WTC11 (cell line): Measurements from ENCODE around the gene TRIM66. TPM values are rescaled to one million over a fixed set of nuclear protein-coding genes. Genes with fewer than 3 reads are reported as not detected.

Experiments used
- ATAC-seq: fragments of 200-7000 bp; cut with Tn5 transposase; 2 replicates; pipeline ENCODE4 v1.10.0; 2021; ENCODE audit warnings: mild to moderate bottlenecking, moderate library complexity
- CTCF ChIA-PET: fragments of 300-600 bp; sonication (Branson Sonifier 250); formaldehyde crosslinking; loops from one replicate; lab custom pipeline; 2021; ENCODE audit warnings: antibody characterized with exemption; lab: Charles Lee
- POLR2A ChIA-PET: fragments of 350-600 bp; sonication (Branson Sonifier 250); formaldehyde crosslinking; loops from one replicate; lab custom pipeline; 2021; ENCODE audit warnings: antibody characterized with exemption; lab: Charles Lee
- DNase-seq: peaks from one replicate; pipeline ENCODE4 v3.0.0; 2021; ENCODE audit warnings: low spot score
- H3K27ac Mint-ChIP-seq: 2 replicates; pipeline ENCODE4 v1.8.0; 2021; ENCODE audit warnings: mixed read lengths
- H3K27me3 Mint-ChIP-seq: 2 replicates; pipeline ENCODE4 v1.8.0; 2021; ENCODE audit warnings: low read depth, mild to moderate bottlenecking, moderate library complexity, mixed read lengths
- H3K36me3 Mint-ChIP-seq: 2 replicates; pipeline ENCODE4 v1.8.0; 2021; ENCODE audit warnings: mixed read lengths
- H3K4me1 Mint-ChIP-seq: 2 replicates; pipeline ENCODE4 v1.8.0; 2022; ENCODE audit warnings: mixed read lengths
- H3K4me3 Mint-ChIP-seq: 2 replicates; pipeline ENCODE4 v1.8.0; 2021; ENCODE audit warnings: mild to moderate bottlenecking, moderate library complexity, mixed read lengths
- H3K9me3 Mint-ChIP-seq: 2 replicates; pipeline ENCODE4 v1.8.0; 2021; ENCODE audit warnings: mixed read lengths
- ESRRA ChIP-seq: sonication (generic); formaldehyde crosslinking; IDR thresholded peaks from 2 replicates; pipeline ENCODE4 v1.8.1; 2022; ENCODE audit warnings: mild to moderate bottlenecking, missing genetic modification reagents, borderline replicate concordance
- IRF2 ChIP-seq: sonication (generic); formaldehyde crosslinking; IDR thresholded peaks from 2 replicates; pipeline ENCODE4 v1.8.0; 2022; ENCODE audit warnings: low read depth, missing genetic modification reagents, borderline replicate concordance
- MYBL2 ChIP-seq: sonication (generic); formaldehyde crosslinking; IDR thresholded peaks from 2 replicates; pipeline ENCODE4 v1.8.1; 2023; ENCODE audit warnings: mild to moderate bottlenecking, moderate library complexity, missing genetic modification reagents
- NFE2L1 ChIP-seq: sonication (generic); formaldehyde crosslinking; IDR thresholded peaks from 2 replicates; pipeline ENCODE4 v1.8.1; 2023; ENCODE audit warnings: missing genetic modification reagents
- NR1H2 ChIP-seq: sonication (generic); formaldehyde crosslinking; IDR thresholded peaks from 2 replicates; pipeline ENCODE4 v1.9.0; 2021; ENCODE audit warnings: mild to moderate bottlenecking, moderate library complexity, missing genetic modification reagents
- SMAD3 ChIP-seq: sonication (generic); formaldehyde crosslinking; IDR thresholded peaks from 2 replicates; pipeline ENCODE4 v1.8.0; 2022; ENCODE audit warnings: missing genetic modification reagents, mild to moderate bottlenecking, borderline replicate concordance
- TP53 ChIP-seq: sonication (generic); formaldehyde crosslinking; IDR thresholded peaks from 2 replicates; pipeline ENCODE4 v1.8.1; 2023; ENCODE audit warnings: mild to moderate bottlenecking, missing genetic modification reagents
- ZNF232 ChIP-seq: sonication (generic); formaldehyde crosslinking; IDR thresholded peaks from 2 replicates; pipeline ENCODE4 v1.8.0; 2022; ENCODE audit warnings: mild to moderate bottlenecking, missing genetic modification reagents
- total RNA-seq: library from RNA; stranded (reverse); gene quantifications from 3 replicates; pipeline ENCODE4 v1.2.3, GENCODE V29; 2021
- TF ChIP-seq, protein P1 (sequence below): sonication (generic); formaldehyde crosslinking; IDR thresholded peaks from 2 replicates; pipeline ENCODE4 v1.8.1; 2023; ENCODE audit warnings: mild to moderate bottlenecking, missing genetic modification reagents
- TF ChIP-seq, protein P2 (sequence below): sonication (generic); formaldehyde crosslinking; IDR thresholded peaks from 2 replicates; pipeline ENCODE4 v1.8.0; 2022; ENCODE audit warnings: missing genetic modification reagents
- TF ChIP-seq, protein P3 (sequence below): sonication (generic); formaldehyde crosslinking; IDR thresholded peaks from 2 replicates; pipeline ENCODE4 v1.8.1; 2023; ENCODE audit warnings: mild to moderate bottlenecking, missing genetic modification reagents, moderate library complexity
- TF ChIP-seq, protein P4 (sequence below): sonication (generic); formaldehyde crosslinking; IDR thresholded peaks from 2 replicates; pipeline ENCODE4 v1.8.0; 2022; ENCODE audit warnings: mild to moderate bottlenecking, missing genetic modification reagents
- TF ChIP-seq, protein P5 (sequence below): sonication (generic); formaldehyde crosslinking; IDR thresholded peaks from 2 replicates; pipeline ENCODE4 v1.8.0; 2022; ENCODE audit warnings: mild to moderate bottlenecking, missing genetic modification reagents
- TF ChIP-seq, protein P6 (sequence below): sonication (generic); formaldehyde crosslinking; IDR thresholded peaks from 2 replicates; pipeline ENCODE4 v1.8.1; 2022; ENCODE audit warnings: mild to moderate bottlenecking, moderate library complexity, missing genetic modification reagents
- TF ChIP-seq, protein P7 (sequence below): sonication (generic); formaldehyde crosslinking; IDR thresholded peaks from 2 replicates; pipeline ENCODE4 v1.8.1; 2022; ENCODE audit warnings: mild to moderate bottlenecking, missing genetic modification reagents, moderate library complexity, borderline replicate concordance

The TRIM66 gene
- total RNA-seq, 1 experiment from 2014 or later = 5.6 TPM

DNA sequence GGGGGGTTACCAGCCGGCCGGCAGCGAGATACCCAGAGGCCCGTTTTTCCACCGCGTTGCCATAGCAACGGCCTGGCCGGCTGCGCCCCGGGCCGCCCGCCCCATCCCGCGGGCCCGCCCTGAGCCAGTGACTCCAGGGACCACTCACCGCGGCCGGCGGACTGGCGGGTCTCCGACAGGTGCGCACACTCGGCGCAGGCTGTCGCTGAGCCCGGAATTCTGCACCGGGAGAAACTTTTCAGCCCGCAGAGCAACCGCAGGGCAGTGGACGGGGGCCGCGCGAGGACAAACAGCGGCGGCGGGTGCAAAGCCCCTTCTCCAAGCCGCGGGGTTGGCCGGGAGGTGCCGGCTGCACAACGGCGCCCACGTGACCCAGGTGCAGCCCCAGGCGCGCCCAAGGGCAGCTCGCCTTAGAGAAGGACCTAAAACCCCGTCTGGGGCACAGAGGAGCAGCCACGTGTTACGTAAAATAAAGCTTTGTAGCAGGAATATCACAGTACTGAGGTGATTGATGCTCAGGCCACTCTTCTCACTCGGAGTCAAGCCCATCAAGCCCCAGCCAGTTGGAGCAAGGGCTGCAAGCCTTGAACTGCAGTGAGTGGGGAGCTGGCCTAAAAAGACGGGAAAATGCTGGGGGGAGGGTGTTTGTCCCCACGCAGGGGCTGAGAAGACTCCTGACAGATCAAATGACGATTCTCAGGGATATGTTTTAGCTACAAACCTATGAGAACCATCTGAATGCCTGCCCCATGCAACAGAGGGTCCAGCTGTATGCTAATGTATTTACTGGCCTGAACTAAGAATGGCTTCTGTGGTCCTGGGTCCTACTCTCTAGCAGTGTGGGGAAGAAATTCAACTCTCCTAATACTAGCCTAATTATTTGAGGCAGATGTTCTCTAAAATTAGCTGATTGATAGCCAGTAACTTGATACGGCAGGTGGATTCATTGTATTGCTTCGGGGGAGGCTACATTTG lies 88.2 kb downstream of the TRIM66 start, which contains the start of gene STK33 (continued):
- TF ChIP-seq, protein P1, sequence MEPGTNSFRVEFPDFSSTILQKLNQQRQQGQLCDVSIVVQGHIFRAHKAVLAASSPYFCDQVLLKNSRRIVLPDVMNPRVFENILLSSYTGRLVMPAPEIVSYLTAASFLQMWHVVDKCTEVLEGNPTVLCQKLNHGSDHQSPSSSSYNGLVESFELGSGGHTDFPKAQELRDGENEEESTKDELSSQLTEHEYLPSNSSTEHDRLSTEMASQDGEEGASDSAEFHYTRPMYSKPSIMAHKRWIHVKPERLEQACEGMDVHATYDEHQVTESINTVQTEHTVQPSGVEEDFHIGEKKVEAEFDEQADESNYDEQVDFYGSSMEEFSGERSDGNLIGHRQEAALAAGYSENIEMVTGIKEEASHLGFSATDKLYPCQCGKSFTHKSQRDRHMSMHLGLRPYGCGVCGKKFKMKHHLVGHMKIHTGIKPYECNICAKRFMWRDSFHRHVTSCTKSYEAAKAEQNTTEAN (CRISPR knock-in tag) = 0 out of 2 replicates have a peak, but pooled peaks have one; percentile 58
- peak; percentile 15; the same call in 1 of the 2 replicates for TF ChIP-seq ESRRA
- TF ChIP-seq MYBL2 = peak; percentile 36; the same call in 1 of the 2 replicates
- TF ChIP-seq IRF2 (CRISPR knock-in tag) = no peak
- TF ChIP-seq NR1H2 = no peak
- TF ChIP-seq, protein P2, sequence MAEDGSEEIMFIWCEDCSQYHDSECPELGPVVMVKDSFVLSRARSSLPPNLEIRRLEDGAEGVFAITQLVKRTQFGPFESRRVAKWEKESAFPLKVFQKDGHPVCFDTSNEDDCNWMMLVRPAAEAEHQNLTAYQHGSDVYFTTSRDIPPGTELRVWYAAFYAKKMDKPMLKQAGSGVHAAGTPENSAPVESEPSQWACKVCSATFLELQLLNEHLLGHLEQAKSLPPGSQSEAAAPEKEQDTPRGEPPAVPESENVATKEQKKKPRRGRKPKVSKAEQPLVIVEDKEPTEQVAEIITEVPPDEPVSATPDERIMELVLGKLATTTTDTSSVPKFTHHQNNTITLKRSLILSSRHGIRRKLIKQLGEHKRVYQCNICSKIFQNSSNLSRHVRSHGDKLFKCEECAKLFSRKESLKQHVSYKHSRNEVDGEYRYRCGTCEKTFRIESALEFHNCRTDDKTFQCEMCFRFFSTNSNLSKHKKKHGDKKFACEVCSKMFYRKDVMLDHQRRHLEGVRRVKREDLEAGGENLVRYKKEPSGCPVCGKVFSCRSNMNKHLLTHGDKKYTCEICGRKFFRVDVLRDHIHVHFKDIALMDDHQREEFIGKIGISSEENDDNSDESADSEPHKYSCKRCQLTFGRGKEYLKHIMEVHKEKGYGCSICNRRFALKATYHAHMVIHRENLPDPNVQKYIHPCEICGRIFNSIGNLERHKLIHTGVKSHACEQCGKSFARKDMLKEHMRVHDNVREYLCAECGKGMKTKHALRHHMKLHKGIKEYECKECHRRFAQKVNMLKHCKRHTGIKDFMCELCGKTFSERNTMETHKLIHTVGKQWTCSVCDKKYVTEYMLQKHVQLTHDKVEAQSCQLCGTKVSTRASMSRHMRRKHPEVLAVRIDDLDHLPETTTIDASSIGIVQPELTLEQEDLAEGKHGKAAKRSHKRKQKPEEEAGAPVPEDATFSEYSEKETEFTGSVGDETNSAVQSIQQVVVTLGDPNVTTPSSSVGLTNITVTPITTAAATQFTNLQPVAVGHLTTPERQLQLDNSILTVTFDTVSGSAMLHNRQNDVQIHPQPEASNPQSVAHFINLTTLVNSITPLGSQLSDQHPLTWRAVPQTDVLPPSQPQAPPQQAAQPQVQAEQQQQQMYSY (CRISPR knock-in tag) = no peak
- TF ChIP-seq, protein P3, sequence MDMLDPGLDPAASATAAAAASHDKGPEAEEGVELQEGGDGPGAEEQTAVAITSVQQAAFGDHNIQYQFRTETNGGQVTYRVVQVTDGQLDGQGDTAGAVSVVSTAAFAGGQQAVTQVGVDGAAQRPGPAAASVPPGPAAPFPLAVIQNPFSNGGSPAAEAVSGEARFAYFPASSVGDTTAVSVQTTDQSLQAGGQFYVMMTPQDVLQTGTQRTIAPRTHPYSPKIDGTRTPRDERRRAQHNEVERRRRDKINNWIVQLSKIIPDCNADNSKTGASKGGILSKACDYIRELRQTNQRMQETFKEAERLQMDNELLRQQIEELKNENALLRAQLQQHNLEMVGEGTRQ (CRISPR knock-in tag) = peak; percentile 98
- peak; percentile 15; the same call in 1 of the 2 replicates for TF ChIP-seq NFE2L1
- TF ChIP-seq, protein P4, sequence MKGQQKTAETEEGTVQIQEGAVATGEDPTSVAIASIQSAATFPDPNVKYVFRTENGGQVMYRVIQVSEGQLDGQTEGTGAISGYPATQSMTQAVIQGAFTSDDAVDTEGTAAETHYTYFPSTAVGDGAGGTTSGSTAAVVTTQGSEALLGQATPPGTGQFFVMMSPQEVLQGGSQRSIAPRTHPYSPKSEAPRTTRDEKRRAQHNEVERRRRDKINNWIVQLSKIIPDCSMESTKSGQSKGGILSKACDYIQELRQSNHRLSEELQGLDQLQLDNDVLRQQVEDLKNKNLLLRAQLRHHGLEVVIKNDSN (CRISPR knock-in tag) = peak; percentile 98
- TF ChIP-seq, protein P5, sequence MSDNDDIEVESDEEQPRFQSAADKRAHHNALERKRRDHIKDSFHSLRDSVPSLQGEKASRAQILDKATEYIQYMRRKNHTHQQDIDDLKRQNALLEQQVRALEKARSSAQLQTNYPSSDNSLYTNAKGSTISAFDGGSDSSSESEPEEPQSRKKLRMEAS (CRISPR knock-in tag) = peak; percentile 90
- TF ChIP-seq, protein P6, sequence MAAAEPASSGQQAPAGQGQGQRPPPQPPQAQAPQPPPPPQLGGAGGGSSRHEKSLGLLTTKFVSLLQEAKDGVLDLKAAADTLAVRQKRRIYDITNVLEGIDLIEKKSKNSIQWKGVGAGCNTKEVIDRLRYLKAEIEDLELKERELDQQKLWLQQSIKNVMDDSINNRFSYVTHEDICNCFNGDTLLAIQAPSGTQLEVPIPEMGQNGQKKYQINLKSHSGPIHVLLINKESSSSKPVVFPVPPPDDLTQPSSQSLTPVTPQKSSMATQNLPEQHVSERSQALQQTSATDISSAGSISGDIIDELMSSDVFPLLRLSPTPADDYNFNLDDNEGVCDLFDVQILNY = peak; percentile 43; the same call in 1 of the 2 replicates
- TF ChIP-seq ZNF232 (CRISPR knock-in tag) = 0 out of 2 replicates have a peak, but pooled peaks have one; percentile 26
- 0 out of 2 replicates have a peak, but pooled peaks have one; percentile 5 for TF ChIP-seq SMAD3 (CRISPR knock-in tag)

DNA sequence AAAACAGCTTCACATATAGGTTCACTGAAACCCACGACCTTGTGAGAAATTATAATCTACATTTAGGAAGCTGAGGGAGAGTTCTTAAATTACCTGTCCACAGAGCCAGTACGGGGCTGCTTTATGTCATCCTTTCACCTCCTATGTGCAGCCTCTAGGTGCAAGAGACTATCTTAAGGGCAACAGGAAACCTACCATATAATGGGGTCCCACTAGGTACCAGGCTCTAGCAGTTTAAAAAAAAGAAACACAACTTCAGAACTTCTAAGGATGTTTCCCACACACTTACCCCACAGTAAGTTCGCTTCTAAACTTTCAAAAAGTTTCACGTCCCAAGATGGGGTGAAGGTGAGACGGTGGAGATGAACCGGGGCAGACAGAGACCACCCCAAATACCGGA lies 89.0 kb downstream of the TRIM66 start:
- Mint-ChIP-seq H3K4me3 (peak overlapping the region; percentile 81), H3K27ac (no peak overlapping the region), H3K27me3 (no peaks in the 10 kb centered on the region; the same call in 1 of the 2 replicates), H3K9me3 (peaks cover 7% of the 10 kb centered on the region), H3K4me1 (peaks cover 21% of the 10 kb centered on the region), H3K36me3 (no peaks in the 10 kb centered on the region)
- ChIA-PET POLR2A (no interaction called here), CTCF (interaction anchor here (1.2 kb wide), 1 partner anchor 96 kb away, joined by 3 read pairs; no protein-coding TSS in a partner anchor)
- ATAC-seq (peak; percentile 30), DNase-seq (no peak)
- 0 out of 2 replicates have a peak, but pooled peaks have one; percentile 6 for TF ChIP-seq TP53 (CRISPR knock-in tag)
- TF ChIP-seq, protein P7, sequence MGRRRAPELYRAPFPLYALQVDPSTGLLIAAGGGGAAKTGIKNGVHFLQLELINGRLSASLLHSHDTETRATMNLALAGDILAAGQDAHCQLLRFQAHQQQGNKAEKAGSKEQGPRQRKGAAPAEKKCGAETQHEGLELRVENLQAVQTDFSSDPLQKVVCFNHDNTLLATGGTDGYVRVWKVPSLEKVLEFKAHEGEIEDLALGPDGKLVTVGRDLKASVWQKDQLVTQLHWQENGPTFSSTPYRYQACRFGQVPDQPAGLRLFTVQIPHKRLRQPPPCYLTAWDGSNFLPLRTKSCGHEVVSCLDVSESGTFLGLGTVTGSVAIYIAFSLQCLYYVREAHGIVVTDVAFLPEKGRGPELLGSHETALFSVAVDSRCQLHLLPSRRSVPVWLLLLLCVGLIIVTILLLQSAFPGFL (CRISPR knock-in tag) = no peak
